Measurements from ENCODE around the gene TBX18.

TBX18 gene

DNA sequence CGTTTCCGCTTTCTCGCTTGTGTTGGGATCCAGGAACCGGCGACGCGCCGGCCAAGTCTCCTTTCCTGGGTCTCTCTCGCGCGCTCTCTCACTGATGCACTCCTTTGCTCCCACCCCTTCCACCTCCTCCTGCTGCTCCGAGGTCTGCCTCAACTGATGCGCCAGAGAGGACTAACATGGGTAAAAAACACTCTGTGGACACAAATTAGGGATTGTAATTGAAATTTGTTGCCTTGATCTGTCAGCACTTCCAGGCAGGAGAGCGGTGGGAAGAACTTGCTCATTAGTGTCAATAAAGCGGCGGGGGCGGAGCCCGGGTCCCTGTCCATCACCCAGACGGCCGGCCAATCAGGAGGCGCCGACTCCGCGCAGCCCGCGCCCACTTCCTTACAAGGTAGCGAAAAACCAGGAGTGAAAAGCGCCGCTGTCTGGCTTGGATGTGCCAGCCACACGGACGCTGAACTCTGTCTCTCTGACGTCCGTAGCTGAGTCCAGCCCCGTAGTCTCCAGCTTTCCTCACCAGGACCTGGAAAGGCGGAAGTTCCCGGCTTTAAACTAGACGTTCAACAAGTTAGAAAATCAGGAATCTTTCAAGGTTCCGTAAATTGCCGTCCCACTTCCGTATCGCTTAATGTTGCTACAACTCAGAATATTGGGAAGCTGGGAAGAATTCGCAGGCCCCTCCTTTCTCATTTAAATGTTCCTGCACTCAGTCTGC, at the start of gene TBX18:
TBX18 (minus strand) TSS at position 267 of the 718 bp plus-strand sequence. CDS start 417 bp downstream, outside the sequence.
- DNase-seq: no peak

DNA sequence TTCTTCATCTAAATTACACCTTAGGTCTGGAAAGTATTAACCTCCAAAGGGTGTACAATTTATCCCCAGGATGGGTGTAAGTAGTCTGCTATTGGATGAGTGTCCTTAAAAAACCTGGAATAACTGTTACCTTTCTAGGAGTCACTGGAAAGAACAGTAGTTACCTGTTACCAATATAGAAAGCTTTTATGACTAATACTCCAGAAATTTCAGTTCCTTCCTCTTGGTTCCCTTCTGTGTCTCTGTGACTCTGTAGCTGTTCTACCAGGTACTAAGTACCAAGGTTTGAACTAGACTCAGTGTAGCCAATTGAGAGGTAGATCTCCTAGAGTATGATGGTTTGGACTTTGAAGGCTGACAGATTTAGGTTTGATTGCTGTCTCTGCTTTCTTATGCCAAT, 47.0 kb upstream of the TBX18 start:
- DNase-seq: no peak

DNA sequence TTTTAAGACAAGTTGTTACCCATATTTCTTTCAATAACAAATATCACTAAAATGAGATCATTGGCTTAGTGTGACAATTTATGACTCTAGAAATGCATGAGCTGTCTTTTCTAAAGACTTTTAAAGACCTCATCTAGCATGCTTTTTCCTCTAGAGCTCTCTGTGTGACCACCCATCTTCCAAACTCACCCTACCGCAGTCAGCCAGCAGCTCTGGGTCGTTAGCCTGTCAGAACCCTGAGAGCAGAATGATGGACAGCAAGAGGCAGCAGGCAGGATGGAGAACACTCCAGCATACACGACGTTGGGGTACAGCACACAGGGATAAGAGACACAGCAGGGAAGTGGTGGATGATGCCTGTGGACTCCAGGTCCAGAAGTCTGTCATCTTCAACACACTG, 45.1 kb upstream of the TBX18 start:
- no peak for DNase-seq

DNA sequence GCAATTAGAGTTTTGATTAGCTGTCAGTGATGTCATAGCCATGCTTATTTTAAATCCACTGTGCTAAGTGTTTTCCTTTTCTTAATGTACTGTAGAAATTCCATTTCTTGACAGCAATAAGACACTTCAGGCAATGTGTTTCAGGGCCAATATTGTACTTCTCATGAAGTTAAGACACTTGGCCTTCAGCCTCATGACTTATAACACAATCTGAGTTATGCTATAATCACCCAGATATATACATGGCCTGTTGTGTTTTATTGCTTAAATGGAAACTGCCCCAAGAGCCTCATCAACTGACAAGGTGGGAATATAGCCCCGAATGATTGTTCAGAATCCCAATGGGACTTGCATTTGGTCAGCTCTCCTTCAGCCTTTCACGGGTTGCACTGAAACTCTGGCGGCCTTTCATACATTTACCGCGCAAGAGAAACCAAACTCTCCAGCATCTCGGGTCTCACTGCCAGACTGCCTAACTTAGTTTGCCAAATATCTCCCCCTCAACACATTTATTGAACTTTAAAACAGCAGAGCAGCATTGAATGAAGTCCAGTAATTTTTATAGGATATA, 44.2 kb upstream of the TBX18 start:
- DNase-seq: no peak

DNA sequence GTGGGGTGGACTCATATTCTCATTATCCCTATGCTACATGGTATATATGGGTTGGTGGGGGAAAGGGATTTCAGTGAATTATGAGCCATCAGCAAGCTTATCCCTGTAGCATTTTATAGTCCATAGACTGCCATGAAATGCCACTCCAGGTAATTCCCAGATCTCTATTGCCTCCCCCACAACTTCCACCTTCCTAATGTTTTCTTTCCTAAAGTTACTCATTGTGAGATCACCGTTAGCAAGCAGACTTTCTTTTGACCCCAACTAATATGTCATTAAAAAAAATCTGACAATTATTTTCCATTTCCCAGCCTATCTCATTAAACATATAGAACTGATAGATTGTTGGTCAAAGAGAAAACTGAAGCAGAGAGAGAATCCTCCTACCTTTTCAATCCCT, 40.7 kb upstream of the TBX18 start:
- DNase-seq: no peak

DNA sequence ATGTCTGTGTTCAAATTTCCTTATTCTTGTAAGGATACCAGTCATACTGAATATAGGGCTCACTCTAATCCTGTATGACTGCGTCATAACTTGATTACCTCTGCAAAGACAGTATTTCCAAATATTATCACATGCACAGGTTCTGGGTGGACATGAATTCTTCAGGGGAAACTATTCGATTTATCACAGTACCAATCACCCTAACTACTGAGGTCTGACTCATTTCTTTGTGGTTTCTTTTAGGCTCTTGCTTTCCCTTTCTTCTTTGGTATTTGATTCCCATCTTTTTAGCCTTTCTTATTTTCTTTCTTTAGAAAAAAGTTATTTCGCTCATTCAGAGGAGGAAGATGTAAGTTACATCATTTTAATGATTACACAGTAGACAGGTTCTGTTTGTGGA, 40.3 kb upstream of the TBX18 start:
- DNase-seq: no peak

DNA sequence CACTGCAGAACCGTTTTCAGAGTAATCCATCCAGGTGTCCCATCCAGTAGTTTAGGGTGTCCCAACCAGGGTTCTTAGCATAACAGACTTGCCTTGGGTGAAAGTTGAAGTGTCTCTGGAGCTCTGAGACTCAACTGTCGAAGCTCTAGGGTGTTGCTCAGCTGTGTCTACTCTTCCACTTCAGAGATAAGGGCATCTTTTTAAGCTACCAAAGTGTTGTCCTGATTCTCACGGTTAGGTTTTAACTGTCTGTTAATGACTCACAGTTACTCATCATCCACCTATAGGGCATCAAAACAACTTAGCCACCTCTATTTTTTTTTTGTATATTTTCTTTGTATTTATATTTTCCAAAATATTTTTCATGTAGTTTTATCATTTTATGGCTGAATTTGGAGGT, 36.9 kb upstream of the TBX18 start:
- DNase-seq: no peak

DNA sequence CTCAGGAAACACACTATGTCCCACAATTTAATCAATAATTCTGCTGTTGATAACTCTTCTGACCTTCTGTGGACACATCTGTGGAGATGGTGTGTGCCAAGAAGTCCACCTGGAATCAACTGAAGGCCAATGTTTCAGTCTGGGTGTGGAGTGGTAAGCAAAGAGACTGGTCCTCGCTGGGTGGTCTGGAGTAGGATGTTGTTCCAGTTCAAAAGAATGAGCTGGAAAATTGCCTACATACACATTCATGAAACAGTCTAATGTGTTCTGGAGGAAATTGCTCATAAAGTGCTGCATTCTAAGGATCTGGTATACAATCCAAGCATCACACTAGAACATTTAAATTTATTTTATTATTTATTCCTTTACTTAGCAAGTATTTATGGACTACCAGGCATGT, 33.9 kb upstream of the TBX18 start:
- DNase-seq: no peak

DNA sequence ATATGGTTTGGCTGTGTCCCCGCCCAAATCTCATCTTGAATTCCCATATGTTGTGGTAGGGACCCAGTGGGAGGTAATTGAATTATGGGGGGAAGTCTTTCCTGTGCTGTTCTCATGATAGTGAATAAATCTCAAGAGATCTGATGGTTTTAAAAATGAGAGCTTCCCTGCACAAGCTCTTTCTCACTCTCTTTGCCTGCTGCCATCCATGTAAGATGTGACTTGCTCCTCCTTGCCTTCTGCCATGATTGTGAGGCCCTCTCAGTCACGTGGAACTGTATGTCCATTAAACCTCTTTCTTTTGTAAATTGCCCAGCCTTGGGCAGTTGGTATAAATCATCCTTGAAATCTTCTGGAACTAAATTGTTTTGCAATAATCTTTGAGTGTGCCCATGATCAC, 31.9 kb upstream of the TBX18 start:
- DNase-seq: no peak

DNA sequence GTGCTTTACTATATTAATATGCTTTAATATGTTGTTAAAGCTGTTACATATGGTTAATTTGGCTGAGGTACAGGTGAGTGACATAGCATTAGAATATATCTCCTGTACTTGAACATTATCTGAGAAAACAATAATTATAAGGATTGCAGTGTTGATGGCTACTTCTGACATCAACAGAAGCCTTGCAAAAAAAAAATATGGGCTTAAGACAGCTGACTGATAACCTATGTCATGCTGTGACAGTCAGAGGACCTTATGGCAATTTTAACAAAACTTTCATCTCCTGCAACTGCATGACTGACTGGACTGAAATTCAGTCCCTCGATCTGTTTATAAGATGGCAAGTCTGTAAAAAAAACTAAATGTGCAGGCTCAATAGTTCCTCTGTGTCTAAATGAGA, 27.5 kb upstream of the TBX18 start:
- no peak for DNase-seq

DNA sequence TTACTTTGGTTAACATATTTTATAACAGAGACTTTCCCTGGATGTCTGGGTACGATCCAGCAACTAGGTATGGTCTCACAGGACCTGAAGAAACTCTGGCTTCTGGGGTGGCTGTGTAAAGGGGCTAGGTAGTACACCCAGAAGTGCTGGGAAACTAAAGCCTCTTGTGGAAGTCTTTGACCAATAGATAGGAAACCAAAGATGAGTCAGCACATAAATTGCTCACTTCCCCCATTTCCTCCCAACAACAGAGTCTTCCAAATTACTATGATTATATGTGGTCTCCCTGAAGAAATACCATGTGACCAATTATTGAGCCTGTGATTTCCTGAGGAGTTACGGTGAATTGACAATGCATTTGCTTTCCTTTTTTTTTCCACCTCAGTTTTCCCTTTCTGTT, 26.8 kb upstream of the TBX18 start:
- DNase-seq: no peak

DNA sequence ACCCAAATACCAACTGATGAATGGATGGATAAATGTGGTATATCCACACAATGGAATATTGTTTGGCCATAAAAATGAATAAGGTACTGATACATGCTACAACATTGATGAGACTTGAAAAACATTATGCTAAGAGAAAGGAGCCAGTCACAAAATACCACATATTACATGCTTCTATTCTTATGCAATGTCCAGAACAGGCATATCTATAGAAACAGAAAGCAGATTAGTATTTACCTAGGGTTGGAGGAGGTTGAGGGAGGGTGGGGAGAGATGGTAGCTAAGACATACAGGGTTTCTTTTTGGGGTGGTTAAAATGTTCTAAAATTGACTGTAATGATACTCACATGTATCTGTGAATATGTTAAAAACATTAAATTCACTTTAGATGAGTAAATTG, 24.8 kb upstream of the TBX18 start:
- DNase-seq: no peak

DNA sequence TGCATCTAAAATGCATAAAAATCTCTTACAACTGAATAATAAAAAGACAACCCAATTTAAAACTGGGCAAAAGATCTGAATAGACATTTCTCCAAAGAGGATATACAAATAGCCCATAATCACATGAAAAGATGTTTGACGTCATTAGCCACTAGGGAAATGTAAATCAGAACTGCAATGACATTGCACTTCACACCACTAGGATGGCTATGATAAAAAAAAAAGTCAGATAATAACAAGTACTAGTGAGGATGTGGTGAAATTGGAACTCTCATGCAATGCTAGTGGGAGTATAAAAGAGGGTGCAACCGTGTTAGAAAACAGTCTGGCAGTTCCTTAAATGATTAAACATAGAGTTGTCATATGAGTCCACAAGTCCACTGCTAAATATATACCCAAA, 24.3 kb upstream of the TBX18 start:
- no peak for DNase-seq

DNA sequence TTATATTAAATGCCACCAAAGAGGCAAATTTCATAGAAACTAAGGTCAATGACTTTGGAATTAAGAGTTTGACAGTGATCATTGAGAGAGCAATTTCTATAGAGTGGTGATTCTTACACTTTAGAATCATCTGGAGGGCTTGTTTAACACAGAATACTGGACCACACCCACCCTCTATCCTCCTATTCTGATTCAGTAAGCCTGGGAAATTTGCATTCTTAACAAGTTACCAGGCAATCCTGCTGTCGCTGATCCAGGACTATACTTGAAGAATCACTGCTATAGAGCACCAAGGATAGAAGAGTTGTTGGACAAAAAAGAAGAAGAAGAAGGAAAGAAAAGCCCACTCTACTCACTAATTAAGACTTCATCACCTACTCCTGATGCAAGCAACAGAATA, 21.3 kb upstream of the TBX18 start:
- DNase-seq: no peak

DNA sequence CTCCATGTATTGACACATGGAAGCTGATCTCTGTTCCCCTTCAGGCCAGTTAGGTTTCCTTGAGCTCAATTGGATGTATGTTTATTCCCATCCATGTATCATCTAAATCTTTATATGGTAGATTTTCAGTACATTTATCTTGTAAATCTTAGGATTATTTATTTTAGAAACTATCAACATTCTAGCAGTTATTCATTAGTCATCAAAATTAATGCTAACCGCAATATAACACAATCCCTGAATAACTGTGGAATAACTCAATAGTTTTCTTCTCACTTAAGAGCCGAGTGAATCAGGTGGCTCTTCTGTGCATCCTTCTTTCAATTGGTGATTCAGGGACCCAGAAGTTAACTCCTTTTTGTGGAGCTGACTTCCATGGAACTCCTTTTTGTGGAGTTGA, 15.5 kb upstream of the TBX18 start:
- DNase-seq: no peak

DNA sequence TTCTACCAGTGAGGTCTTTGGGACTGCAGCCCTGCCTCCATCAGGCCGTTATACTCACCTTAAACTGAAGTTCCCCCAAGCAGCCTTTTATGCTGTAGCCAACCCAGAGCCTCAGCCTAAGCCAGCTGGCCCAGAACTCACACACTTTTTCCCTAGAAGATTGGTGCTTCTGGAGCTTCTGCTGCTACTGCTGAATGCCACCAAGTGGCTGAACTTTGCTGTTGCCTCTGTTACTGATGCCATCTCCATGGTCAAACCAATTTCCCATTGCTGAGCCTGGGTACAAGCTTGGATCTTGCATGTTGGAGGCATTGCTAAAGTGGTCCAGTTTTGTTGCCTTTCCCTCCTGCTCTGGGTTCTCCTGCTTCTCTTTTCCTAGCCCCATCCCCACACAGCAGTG, 15.0 kb upstream of the TBX18 start:
- peak in 1 of 2 experiments; percentile 9 for DNase-seq

DNA sequence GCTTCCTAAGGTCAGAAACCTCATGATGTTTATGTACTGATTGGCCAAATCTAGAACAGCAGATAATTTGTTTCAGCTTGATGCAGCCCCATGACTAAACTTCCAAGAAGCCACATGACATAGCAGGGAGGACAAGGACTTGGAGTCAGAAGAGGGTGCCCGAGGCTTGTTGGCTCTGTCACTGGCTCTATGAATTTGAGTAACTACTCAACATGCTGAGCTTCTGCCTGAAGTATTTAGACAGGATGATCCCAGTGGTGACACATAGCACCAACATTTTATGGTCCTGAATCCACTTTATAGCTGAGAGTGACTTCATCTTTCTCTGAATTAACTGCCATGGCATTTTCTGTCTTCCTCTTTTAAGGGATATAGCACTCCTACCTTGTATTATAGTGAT, 13.5 kb upstream of the TBX18 start:
- no peak for DNase-seq

DNA sequence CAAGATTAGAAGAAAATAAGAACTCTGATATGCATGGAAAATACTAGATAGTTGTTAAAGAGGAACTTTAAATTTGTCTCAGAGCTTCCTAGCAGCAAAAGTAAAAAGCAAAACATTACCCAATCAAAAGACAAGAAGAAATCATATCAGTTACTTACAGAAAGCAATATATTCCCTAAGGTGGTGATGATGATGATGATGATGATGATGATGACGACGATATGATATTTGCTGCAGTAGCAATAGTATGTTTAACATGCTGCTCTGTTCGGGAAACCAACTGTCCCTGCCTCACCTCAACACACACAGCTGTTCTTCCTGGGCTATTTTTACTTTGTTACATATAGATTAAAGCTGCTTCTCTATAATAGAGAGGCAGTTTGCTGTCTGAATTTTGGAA, 12.0 kb upstream of the TBX18 start:
- no peak for DNase-seq

DNA sequence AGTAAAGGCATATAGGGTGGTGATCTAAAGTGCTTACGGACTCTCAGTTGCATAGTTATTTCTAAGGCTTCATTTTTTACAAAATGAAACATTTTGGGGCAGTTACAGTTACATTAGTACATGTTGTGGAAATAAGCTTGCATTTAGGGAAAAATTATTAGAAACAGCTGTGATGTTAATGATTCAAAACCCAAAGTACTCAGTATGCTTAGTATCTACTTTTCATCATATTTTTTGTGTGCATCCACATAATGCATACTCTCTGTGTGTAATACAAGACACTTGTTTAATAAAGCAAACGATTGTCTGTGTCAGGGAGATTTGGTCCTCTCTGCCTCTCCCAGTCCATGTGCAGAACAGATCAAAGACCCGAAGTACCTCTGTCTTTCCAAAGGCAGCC, 11.4 kb upstream of the TBX18 start:
- no peak for DNase-seq

DNA sequence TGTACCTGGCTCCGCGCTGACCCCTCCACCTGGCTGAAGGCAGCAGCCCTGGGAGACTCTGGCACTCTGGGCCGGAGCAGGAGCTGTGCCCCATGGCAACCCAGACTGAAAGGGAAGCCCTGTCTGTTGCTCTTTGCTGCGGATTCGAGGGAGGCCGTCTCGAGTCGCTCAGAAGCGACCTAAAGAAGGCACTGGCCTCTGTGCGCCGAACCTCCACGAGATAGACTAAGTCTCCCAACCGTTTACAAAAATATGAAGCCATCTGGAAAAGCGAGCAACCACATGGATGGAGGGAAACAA, 10.5 kb upstream of the TBX18 start:
- DNase-seq: no peak

DNA sequence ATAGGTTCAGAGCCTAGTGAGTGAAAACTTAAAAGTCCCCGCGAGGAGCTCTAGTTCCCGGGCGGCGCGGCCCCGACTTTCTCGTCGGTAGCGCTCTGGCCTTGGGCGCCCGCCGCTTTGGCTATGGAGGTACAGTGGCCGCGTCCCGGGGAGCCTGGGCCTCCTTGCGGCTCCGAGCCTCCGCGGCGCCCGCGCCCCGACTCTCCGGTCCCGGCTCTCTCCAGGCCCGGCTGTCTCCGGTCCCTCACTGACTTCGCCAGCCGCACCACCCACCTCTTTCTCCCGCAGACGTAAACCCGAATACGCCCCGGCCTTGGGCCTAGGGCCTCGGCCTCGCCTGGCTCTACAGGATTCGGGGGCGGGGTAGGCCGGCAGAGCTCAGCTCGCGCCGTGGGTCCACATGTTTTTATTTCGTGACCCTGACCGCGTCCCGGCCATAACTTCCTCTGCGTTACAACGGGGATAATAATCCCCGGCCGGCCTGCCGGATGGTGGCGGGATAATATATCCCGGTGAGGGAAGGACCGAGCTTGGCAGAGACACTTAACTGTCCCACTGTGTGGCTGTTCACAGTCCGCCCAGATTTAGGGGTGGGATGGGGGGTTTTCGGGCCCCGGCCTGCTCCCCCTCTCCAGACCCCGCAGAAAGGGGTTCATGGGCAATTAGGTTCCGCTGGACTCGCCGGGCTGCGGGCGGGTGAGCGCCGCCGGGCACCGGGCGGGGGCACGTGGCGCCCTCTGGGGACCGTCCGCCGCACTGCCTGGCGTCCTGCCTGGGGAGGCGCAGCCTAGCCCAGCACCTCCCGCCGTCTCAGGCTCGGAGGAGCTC, 10.0 kb upstream of the TBX18 start:
- no peak for DNase-seq

DNA sequence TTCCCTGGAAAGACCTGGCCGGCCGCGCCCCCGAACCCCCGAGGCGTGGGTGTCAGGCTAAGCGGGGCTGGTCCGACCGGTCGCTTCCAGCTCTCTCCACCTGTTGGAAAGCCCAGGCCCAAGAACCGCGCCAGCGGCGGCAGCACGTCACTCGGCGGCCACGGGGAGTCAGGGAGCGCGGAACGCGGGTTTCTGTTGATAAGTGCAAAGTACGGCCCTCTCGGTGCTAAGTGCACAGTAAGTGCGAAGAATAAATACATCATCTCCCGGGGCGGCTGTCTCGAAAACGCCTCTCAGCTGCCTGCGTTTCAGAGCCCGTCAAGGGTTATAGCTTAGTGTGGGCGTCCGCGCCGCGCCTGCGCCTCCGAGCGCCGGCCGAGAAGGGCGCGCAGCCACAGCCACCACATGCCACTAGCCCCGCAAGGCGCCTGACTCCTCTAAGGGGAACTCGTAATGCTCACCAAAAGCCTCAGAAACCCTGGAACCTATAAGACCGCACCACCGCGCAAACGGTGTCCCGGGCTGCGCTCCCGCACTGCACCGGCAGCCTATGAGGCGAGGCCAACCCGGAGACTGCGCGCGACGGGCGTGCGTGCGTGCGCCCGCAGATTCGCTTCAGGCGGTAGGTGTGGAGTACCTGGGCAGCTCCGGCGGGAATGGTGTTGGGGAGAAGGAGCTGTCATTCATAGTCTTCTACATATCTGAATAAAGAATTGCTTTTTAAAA, 9.2 kb upstream of the TBX18 start:
- no peak for DNase-seq

DNA sequence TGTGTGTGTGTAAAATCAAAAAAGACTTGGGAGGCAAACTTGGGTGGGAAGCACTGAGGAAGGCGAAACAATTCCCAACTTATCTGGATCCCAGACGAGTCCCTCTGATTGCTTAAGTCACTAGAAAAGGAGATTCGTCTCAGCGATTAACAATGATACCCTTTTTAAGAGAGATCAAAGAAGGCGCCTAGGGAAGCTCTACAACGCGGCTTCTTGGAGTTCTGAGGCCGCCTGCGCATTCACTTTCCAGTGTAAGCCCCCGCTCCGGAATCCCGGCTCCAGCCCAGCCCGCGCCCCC, 8.7 kb upstream of the TBX18 start:
- no peak for DNase-seq

Measured in SW 1271 (cell line).